NCI-H1417 treated with DMSO at 0.1 percent for 48 hours (cell line): ENCODE data around the gene SCUBE2.

Experiments used
- DNase-seq: peaks from one replicate; lab custom pipeline; 2025; lab: John Stamatoyannopoulos, UW

SCUBE2 gene

GRCh38 chr11:9073466-9074225 lies 17.8 kb downstream of the SCUBE2 start:
- DNase-seq: no peak

DNA sequence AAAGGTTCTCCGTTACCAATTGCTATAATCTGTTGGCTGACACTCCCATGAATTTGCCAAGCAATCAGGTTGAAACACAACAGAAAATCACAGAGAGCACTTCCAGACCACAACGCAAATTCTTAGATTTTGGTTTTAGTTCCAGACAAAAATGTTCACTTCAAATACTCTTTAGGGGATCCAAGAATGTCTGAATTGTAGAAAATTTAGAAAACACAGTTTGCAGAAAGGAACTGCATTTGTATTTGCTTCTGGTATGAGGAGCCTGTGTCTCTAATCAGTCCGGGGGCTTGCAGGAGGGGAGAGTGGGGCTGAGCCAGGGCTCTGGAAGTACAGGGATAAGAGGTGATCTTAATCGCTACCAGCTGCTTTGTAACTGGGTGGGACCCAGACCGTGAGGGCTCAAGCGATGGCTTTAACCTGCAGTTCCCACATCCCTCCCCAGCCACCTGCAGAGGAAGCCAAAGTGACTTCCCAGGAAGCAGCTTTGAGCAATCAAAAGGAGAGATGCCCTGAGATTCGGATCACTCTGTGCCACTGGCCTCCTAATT lies 18.7 kb downstream of the SCUBE2 start:
- no peak for DNase-seq

DNA sequence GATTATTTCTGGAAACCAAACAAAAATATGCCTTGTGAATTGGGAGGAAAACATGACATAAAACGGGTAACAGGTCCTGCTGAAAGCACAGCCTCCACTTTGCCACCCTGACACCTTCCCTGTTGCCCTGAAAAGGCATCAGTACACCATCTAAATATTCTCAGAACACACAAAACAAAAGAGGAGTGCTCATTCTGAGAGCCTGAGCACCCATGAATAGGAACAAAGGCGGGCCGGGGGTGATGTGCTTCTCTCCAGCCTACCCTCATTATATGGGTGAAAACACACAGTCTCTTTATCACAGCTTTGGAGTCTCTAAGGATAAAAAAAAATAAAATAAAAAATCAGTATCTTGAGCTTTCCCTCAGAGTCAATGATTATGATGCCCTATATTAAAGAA lies 19.7 kb downstream of the SCUBE2 start:
- no peak for DNase-seq

GRCh38 chr11:9070749-9071491 lies 20.5 kb downstream of the SCUBE2 start:
- no peak for DNase-seq

DNA sequence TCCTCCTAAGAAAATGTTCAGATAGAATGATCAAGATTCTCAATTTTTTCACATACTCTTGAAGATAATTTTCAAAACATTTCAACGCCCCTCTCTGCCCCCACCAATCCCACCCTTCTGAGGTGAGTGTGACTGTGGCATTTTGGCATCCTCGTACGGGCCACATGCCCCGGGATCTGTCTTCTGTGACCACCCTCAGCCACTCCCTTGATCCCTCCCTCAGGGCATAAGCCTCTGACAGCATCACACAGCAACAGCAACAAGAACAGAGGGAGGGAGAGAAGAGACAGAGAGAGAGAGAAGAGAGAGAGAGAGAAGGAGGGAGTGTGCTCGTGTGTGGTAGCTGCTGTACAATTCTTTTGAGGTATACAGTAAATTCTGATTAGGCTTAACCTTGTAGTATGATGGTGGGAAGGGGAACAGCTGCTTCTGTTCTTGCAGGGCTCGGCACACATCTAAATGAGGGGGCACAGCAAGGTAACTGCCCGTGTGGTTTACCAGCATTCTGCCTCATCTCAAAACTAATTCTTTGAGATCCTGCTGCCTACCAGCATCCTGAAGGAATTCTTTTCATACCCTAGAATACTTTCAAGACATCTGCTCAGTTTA lies 21.4 kb downstream of the SCUBE2 start:
- no peak for DNase-seq

DNA sequence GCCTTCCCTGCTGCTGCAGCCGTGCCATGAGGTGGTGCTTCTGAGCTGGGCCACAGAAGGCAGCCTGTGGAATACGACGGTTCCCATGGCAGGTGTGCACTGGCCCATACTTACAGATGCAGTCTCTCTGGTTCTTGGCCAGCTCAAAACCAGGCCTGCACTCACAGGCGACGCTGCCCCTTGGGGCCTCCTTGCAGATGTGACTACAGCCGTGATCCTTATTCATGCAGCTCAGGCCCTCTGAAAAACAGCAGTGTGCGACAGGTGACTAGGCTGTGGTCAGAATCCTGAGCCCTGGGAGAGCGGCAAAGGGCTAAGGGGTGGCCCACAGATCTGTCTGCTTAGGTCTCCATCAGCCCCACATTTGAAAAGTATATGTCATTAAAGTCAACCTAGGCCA lies 22.1 kb downstream of the SCUBE2 start:
- no peak for DNase-seq

DNA sequence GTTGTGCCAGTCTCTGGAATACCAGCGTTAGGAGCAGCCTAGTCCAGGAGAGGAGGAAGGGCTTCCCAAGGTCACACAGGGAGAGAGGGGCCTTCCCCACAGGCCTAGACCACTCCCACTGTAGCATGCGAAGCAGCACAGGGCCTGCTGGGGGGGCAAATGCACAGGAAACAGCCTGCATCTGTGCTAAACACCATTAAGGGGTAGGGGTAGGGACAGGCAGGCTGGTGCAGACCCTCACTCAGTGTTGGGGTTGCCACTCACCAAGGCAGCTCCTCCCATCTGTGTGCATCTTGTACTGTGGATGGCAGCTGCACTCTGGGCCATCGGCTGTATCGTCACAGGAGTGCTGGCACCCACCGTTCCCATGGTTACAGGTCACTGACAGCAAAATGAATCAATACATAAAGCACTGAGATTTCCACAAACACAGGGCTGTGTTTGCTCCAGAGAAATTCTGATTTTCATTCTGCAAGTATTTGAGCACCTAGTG lies 24.9 kb downstream of the SCUBE2 start:
- DNase-seq: no peak

- DNase-seq: no peak
Measured at GRCh38 chr11:9065607-9066432, 25.6 kb downstream of the SCUBE2 start.

GRCh38 chr11:9061807-9062206 lies 29.6 kb downstream of the SCUBE2 start:
- DNase-seq: no peak

DNA sequence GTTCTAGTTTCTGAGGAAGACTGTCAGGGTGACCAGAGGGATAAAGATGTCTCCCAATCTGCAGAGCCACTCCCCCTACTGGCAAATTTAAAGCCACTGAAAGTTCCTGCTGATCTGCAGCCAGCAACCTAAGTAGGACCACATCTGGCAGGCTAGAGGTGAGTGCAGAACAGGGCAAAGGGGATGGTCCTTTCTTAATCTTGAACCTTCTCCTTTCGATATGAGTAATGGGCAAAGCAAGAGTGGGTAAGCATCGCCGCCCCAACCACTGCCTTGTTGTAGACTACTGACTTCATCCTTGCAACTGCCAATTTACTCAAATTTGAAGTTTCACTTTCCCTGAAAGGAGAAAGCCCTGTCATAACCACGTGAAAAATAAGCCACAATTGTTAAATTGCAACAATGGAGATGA lies 30.7 kb downstream of the SCUBE2 start:
- no peak for DNase-seq

DNA sequence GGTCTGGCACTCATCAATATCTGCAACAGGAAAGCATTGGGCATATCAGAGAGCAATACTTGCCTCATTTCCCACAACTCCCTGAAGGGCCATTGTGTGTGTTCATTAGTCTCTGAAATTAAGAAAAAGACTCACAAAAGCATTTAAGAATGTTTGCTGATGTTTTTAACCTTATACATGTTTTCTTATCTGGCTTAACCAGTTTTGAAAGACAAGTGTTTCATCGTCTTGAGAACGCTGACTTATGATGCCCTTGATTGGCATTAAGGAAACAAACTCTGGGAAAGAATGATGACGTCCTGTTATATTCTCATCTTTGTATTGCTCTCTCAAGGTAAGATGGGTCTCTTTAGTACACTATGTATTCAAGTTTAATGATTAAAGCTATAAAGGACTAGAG lies 32.0 kb downstream of the SCUBE2 start:
- no peak for DNase-seq

- DNase-seq: no peak
Measured at GRCh38 chr11:9057888-9058287, 33.5 kb downstream of the SCUBE2 start.

- DNase-seq: no peak
Measured at GRCh38 chr11:9057007-9057406, 34.4 kb downstream of the SCUBE2 start.

GRCh38 chr11:9056467-9056866 lies 34.9 kb downstream of the SCUBE2 start:
- DNase-seq: no peak

DNA sequence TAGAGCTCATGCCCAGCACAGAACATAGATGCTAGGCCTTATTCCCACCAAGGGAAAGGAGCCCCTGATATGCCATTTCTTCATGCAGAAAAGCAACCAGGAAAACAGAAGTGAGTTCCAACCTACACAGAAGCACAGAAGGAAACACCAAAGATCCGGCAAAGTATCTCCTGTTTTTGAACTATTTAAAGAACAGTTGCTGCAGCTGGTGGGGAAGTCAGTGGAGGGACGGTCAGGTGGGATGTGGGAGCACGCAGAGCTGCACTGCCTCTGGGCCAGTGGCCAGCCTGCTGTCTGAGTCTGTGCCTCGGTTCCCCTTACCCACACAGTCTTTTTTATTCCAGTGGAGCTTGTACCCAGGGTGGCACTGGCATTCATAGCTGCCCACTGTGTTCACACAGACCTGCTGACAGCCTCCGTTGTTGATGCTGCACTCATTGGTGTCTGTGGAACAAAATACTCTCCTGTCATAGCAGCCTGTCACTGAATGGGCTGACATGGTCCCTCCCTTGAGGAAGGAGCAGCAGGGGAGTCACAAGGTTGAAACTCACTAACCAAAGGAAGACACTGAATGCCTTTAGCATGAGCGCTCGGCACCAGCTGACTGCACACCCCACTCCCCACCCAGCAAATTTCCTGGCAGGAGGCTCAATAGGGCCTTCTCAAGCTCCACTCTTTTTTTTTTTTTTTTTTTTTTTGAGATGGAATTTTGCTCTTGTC lies 37.9 kb downstream of the SCUBE2 start:
- DNase-seq: no peak

DNA sequence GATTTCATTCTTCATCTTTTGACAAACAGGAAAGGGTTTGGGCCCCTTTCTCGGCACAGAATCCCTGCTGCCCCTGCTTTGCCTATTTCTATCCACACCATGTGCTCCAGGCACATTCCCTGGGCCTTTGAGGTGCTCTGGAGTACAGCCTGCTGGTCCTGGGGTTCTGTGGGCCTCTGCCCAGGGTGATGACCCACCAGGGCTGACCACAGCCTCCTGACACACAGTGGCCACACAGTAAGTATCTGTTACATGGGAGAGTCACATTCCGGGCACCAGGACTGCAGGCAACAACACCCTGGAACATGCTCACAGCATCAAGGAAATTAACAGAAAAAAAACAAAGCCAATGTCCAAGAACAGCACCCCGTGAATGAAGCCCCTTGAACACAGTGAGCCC lies 39.1 kb downstream of the SCUBE2 start:
- DNase-seq: no peak

- DNase-seq: no peak
Measured at GRCh38 chr11:9049959-9050358, 41.4 kb downstream of the SCUBE2 start.

DNA sequence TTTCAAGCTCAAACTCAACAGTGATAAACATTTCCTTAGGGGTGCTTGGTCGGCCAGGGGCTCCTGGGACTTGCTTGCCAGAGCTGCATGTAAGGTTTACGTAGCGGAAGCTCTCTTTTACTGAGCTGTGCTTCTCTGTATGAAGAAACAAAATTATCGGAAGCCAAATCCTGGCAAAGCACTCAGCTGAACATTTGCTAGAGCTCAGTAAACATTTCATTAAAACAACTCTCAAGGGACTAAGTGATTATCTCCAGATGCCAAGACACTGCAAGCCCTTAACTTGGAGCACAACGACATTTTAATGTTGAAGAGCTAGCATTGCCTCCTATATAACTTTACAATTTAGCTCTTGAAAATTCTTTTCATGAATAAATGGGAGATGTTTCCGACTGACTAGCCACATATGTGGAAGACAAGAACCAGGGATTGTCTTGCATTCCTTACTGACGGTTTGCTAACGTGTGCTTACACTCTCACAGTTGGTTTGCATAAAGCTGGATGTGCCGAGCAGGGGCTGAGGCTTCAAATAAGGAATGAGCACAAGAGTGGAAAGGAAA lies 43.4 kb downstream of the SCUBE2 start:
- no peak for DNase-seq

DNA sequence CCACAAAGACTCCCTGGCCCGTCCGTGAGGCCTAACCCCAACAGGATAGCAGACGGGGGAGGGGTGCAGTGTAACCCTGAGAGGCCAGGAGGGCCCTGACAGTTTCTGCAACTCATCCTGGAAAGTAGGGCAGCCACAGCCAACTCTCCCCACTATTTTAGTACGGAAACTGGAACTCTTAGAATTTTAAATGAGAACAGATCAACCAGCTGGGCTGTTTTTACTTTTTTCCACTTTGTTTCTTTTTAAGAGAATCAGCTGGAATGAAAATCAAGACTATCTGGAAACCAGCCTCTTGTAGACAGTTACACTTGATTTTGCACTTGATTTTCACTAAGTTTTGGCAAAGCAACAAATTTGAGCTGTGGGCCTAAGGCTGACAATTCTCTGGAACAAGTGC lies 44.9 kb downstream of the SCUBE2 start:
- no peak for DNase-seq

DNA sequence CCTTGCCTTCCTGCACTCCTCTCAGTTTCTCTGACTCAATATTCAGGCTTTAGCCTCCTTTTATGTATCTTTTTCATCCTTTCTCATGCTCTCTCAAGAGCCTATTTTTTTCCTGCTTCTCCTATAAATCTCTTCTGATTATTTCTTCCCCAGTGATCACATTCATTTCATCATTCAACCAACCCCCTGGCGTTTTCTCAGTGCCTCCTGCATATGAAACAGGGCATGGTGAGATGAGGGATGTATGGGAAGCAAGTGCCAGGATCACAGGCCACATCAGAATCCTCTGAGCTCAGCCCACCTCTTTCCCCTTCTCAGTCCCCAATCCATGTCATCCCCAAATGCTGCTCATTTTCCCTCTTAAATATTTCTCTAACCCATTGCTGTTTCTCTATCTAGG lies 48.9 kb downstream of the SCUBE2 start:
- no peak for DNase-seq

GRCh38 chr11:9041747-9042146 lies 49.7 kb downstream of the SCUBE2 start:
- no peak for DNase-seq
